ENCODE results near the gene SH3BGRL3. TPM values are rescaled to one million over a fixed set of nuclear protein-coding genes. Genes with fewer than 3 reads are reported as not detected.

The SH3BGRL3 gene
- total RNA-seq, 1 donor from 2014 or later, result 324 TPM

DNA sequence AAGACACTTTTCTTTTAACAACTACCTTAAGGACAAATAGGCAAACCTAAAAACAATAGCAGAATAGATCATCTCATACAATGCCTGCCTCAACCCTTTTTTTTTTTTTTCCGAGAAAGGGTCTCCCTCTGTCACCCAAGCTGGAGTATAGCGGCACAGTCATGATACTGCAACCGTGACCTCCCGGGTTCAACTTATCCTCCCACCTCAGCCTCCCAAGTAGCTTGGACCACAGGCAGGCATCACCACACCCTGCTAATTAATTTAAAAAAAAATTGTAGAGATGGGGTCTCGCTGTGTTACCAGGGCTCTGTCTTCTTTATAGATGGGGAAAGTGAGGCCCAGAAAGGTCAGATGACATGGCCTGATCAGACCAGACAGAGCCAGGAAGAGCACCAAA is 7.9 kb downstream of the SH3BGRL3 start:
- H3K4me3 Mint-ChIP-seq (ENCODE audit: unreplicated experiment), result no peak overlapping the region
- peaks cover 24% of the 10 kb centered on the region for H3K4me1 Mint-ChIP-seq (ENCODE audit: low read depth, unreplicated experiment)
- Histone ChIP-seq H3K79me2 (ENCODE audit: insufficient read depth, low read length) (peaks cover 12% of the 10 kb centered on the region), H3K4me1 (ENCODE audit: insufficient read depth, low read length) (peaks cover 26% of the 10 kb centered on the region), H3K27ac (ENCODE audit: low read depth, low read length) (no peak overlapping the region), H2AFZ (ENCODE audit: low read depth, low read length) (no peak overlapping the region), H3K36me3 (ENCODE audit: insufficient read depth, low read length) (no peaks in the 10 kb centered on the region), H3K27me3 (ENCODE audit: insufficient read depth, low read length) (no peaks in the 10 kb centered on the region), H4K20me1 (ENCODE audit: insufficient read depth, low read length) (peaks cover 19% of the 10 kb centered on the region), H3K4me2 (ENCODE audit: low read length) (no peak overlapping the region), H3K9me3 (ENCODE audit: insufficient read depth, low read depth, low read length) (no peaks in the 10 kb centered on the region), H3K4me3 (ENCODE audit: insufficient read depth, low read depth, low read length) (no peak overlapping the region), H3K9ac (ENCODE audit: low read length) (no peak overlapping the region)
- no peaks in the 10 kb centered on the region for H3K9me3 Mint-ChIP-seq (ENCODE audit: unreplicated experiment)
- H3K36me3 Mint-ChIP-seq (ENCODE audit: low read depth, unreplicated experiment), result peaks cover 10% of the 10 kb centered on the region
- H3K27ac Mint-ChIP-seq (ENCODE audit: unreplicated experiment), result no peak overlapping the region
- no peak for TF ChIP-seq EZH2 (IDR thresholded peaks at IDR 0.05; ENCODE audit: insufficient read depth, low read length)
- TF ChIP-seq, protein P1, sequence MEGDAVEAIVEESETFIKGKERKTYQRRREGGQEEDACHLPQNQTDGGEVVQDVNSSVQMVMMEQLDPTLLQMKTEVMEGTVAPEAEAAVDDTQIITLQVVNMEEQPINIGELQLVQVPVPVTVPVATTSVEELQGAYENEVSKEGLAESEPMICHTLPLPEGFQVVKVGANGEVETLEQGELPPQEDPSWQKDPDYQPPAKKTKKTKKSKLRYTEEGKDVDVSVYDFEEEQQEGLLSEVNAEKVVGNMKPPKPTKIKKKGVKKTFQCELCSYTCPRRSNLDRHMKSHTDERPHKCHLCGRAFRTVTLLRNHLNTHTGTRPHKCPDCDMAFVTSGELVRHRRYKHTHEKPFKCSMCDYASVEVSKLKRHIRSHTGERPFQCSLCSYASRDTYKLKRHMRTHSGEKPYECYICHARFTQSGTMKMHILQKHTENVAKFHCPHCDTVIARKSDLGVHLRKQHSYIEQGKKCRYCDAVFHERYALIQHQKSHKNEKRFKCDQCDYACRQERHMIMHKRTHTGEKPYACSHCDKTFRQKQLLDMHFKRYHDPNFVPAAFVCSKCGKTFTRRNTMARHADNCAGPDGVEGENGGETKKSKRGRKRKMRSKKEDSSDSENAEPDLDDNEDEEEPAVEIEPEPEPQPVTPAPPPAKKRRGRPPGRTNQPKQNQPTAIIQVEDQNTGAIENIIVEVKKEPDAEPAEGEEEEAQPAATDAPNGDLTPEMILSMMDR (IDR thresholded peaks at IDR 0.05; ENCODE audit: insufficient read depth, low read depth, low read length), result no peak
- DNase-seq (ENCODE audit: low read depth) (no peak), FAIRE-seq (no peak)
- H3K27me3 Mint-ChIP-seq (ENCODE audit: low read depth, unreplicated experiment), result no peaks in the 10 kb centered on the region

DNA sequence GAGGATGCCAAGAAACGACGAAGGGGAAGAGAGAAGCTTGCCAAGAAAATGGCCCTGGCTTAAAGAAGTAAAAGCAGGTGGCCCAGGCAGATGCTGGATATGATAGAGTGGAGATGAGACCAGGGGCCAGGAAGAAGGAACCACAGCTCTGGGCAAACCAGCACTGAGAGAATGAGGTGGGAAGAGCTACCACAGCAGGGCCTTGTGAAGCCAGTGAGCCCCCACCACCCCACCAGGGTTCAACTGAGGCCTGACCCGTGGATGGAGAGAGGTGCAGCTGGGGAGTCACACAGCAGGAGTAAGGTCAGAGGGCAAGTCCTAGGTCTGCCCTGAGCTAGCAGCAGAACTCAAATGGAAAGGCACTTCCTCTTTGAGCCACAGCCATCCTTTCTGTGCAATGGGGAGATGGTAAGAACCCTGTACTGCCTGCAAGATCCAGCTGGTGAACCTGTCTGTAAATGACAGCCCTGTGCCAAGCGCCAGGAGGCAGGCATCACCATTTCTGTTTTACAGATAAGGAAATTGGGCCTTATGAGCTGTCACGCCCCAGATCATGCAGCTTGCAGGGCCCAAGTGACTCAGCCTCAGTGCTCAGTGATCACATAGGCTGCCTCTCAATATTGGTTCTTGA is 8.5 kb downstream of the SH3BGRL3 start:
- H3K36me3 Mint-ChIP-seq (ENCODE audit: low read depth, unreplicated experiment), result peaks cover 7% of the 10 kb centered on the region
- no peaks in the 10 kb centered on the region for H3K36me3 ChIP-seq (ENCODE audit: insufficient read depth, low read length)
- no peak overlapping the region for H3K4me3 Mint-ChIP-seq (ENCODE audit: unreplicated experiment)
- no peaks in the 10 kb centered on the region for H3K27me3 ChIP-seq (ENCODE audit: insufficient read depth, low read length)
- H3K9me3 ChIP-seq (ENCODE audit: insufficient read depth, low read depth, low read length), result no peaks in the 10 kb centered on the region
- no peak overlapping the region for H3K27ac Mint-ChIP-seq (ENCODE audit: unreplicated experiment)
- peaks cover 6% of the 10 kb centered on the region for H3K79me2 ChIP-seq (ENCODE audit: insufficient read depth, low read length)
- no peak overlapping the region for H3K4me2 ChIP-seq (ENCODE audit: low read length)
- no peak overlapping the region for H3K4me3 ChIP-seq (ENCODE audit: insufficient read depth, low read depth, low read length)
- H3K9me3 Mint-ChIP-seq (ENCODE audit: unreplicated experiment), result no peaks in the 10 kb centered on the region
- DNase-seq (ENCODE audit: low read depth) (no peak), FAIRE-seq (no peak)
- peaks cover 20% of the 10 kb centered on the region for H3K4me1 ChIP-seq (ENCODE audit: insufficient read depth, low read length)
- peaks cover 18% of the 10 kb centered on the region for H3K4me1 Mint-ChIP-seq (ENCODE audit: low read depth, unreplicated experiment)
- H2AFZ ChIP-seq (ENCODE audit: low read depth, low read length), result no peak overlapping the region
- peaks cover 12% of the 10 kb centered on the region for H4K20me1 ChIP-seq (ENCODE audit: insufficient read depth, low read length)
- no peak overlapping the region for H3K27ac ChIP-seq (ENCODE audit: low read depth, low read length)
- no peak overlapping the region for H3K9ac ChIP-seq (ENCODE audit: low read length)
- TF ChIP-seq, protein P1 (IDR thresholded peaks at IDR 0.05; ENCODE audit: insufficient read depth, low read depth, low read length), result no peak
- TF ChIP-seq EZH2 (IDR thresholded peaks at IDR 0.05; ENCODE audit: insufficient read depth, low read length), result no peak
- no peaks in the 10 kb centered on the region for H3K27me3 Mint-ChIP-seq (ENCODE audit: low read depth, unreplicated experiment)

Data from astrocyte (in vitro differentiated cells and primary cell).